Measurements from ENCODE around the gene FLNC. TPM values are rescaled to one million over a fixed set of nuclear protein-coding genes. Genes with fewer than 3 reads are reported as not detected.

FLNC gene
- total RNA-seq, 1 donor from 2014 or later = 11.7 TPM

DNA sequence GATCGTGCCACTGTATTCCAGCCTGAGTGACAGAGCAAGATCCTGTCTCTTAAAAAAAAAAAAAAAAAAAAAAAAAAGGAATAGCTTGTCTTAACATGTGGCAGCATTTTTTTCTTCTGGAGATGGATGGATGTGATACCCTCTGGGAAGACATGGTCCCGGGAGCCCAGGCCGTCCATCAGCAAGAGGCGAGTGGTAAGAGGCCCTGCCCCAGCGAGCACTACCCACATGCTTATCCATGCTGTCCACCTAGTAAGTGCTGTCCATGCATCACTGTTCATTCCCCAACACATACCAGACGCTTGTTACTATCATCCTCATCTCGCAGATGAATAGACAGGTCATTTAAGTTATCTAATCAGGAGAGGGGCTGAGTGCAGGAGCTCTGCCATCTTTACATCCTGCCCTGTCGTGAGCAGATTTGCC lies 45.3 kb downstream of the FLNC start:
- H3K27me3 ChIP-seq (ENCODE audit: low read depth) = peaks cover 2% of the 10 kb centered on the region
- TF ChIP-seq, protein P1, sequence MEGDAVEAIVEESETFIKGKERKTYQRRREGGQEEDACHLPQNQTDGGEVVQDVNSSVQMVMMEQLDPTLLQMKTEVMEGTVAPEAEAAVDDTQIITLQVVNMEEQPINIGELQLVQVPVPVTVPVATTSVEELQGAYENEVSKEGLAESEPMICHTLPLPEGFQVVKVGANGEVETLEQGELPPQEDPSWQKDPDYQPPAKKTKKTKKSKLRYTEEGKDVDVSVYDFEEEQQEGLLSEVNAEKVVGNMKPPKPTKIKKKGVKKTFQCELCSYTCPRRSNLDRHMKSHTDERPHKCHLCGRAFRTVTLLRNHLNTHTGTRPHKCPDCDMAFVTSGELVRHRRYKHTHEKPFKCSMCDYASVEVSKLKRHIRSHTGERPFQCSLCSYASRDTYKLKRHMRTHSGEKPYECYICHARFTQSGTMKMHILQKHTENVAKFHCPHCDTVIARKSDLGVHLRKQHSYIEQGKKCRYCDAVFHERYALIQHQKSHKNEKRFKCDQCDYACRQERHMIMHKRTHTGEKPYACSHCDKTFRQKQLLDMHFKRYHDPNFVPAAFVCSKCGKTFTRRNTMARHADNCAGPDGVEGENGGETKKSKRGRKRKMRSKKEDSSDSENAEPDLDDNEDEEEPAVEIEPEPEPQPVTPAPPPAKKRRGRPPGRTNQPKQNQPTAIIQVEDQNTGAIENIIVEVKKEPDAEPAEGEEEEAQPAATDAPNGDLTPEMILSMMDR (IDR thresholded peaks at IDR 0.05) = no peak
- intact Hi-C loops (cut with DNase I) = no loop called here
- H3K4me3 ChIP-seq = no peak overlapping the region
- no peaks in the 10 kb centered on the region for H3K36me3 ChIP-seq
- H3K4me1 ChIP-seq = no peaks in the 10 kb centered on the region
- no peak for ATAC-seq
- peak; percentile 36 for DNase-seq
- H3K27ac ChIP-seq = no peak overlapping the region
- no peaks in the 10 kb centered on the region for H3K9me3 ChIP-seq

DNA sequence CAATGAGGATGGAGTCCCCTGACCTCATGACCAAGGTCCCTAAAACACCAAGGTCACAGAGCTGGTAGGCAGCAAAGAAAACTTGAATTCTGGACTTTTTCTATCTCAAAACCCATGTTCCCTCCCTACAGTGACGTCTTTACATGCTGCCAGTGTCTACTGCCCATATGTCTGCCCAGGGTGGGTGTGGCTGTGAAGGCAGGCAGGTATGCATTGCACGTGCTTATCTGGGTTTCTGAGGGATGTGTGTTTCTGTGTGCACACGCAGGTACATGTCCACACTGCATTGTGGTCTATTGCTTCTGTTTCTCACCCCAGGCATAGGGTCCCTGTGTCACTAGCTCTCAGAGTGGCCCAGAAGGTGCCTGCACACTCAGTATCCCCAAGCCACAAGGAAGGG lies 45.9 kb downstream of the FLNC start:
- ATAC-seq = no peak
- TF ChIP-seq, protein P1 (IDR thresholded peaks at IDR 0.05) = no peak
- DNase-seq = no peak
- H3K27ac ChIP-seq = no peak overlapping the region
- H3K4me3 ChIP-seq = no peak overlapping the region
- intact Hi-C loops (cut with DNase I) = no loop called here
- no peaks in the 10 kb centered on the region for H3K4me1 ChIP-seq
- H3K9me3 ChIP-seq = no peaks in the 10 kb centered on the region
- H3K27me3 ChIP-seq (ENCODE audit: low read depth) = no peaks in the 10 kb centered on the region
- no peaks in the 10 kb centered on the region for H3K36me3 ChIP-seq

DNA sequence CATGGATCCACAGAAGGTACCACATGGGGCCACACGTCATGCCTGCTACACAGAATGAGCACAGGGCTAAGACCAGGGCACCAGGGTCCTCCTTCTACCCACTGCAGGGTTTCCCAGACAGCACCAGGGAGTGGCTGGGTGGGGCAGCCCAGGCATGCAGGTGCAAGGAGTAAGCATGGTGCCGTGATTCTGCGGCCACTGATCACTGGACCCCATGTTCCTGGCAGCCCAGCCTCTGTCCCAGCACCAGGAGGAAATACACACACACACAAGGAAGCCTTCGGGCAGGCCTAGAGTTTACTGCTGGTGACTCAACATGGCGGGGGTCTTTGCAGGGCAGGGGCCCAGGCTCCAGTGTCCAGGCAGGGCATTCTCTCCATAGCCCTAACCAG lies 46.4 kb downstream of the FLNC start:
- Histone ChIP-seq H3K4me1 (no peaks in the 10 kb centered on the region), H3K9me3 (no peaks in the 10 kb centered on the region), H3K36me3 (no peaks in the 10 kb centered on the region), H3K27me3 (ENCODE audit: low read depth) (no peaks in the 10 kb centered on the region), H3K4me3 (no peak overlapping the region), H3K27ac (no peak overlapping the region)
- TF ChIP-seq, protein P1 (IDR thresholded peaks at IDR 0.05) = no peak
- intact Hi-C loops (cut with DNase I) = no loop called here
- no peak for ATAC-seq
- DNase-seq = peak; percentile 33

DNA sequence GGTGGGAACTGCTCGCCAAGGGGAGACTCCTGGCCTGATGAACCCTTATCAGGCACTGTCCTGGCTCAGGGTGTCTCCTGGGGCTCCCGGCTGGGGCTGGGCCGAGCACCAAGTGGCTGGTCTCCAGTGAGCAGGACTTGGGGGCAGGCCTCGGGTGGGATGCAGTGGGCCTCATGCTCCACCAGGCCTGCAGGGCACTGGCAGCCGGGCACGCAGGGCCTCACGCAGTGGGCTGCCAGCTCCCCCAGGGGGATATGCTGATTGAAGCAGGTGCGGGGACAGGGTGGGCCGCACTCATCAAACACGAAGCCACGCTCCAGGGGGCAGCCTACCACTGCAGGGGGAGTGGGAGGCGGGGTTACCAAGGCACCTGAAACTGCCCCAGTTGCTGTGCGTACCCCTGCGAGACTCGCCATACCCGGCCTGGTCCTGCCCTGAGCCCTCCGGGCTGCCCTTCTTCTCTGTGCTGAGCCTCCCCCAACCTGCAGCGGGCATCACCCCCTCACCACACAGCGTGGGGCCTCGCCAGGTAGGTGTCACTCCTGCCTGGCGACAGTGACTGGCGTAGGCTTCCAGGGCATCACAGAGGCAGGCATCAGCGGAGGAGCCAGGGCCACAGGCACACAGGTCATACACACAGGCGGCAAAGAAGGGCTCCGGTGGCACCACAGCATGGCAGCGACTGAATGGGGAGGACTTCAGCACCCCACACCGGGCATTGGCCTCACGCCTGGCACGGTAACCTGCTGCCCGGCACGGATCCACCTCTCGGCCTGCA lies 47.0 kb downstream of the FLNC start:
- Histone ChIP-seq H3K36me3 (no peaks in the 10 kb centered on the region), H3K4me1 (no peaks in the 10 kb centered on the region), H3K4me3 (no peak overlapping the region), H3K27me3 (ENCODE audit: low read depth) (no peaks in the 10 kb centered on the region), H3K9me3 (no peaks in the 10 kb centered on the region), H3K27ac (no peak overlapping the region)
- ATAC-seq (no peak), DNase-seq (peak; percentile 43)
- TF ChIP-seq, protein P1 (IDR thresholded peaks at IDR 0.05) = no peak
- intact Hi-C loops (cut with DNase I) = no loop called here

DNA sequence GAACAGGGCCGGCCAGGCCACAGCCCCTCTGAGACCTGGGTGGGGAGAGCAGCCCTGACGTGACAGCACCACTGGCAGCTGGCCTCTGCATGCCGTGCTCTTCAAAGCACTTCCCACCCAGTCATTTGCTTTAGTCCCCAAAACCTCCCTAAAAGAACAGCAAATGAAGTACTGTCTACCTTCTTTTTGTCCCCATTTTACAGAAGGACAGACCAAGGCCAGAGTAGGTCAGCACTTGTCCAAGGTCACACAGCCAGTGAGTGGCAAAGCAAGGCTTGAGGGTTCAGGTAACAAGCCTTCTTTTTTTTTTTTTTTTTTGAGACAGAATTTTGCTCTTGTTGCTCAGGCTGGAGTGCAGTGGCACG lies 47.5 kb downstream of the FLNC start:
- ATAC-seq = no peak
- TF ChIP-seq, protein P1 (IDR thresholded peaks at IDR 0.05) = no peak

More for the DNA sequence above, 47.5 kb downstream of the FLNC start:
- Histone ChIP-seq H3K4me3 (no peak overlapping the region), H3K4me1 (no peaks in the 10 kb centered on the region), H3K27me3 (ENCODE audit: low read depth) (no peaks in the 10 kb centered on the region), H3K27ac (no peak overlapping the region), H3K9me3 (no peaks in the 10 kb centered on the region), H3K36me3 (no peaks in the 10 kb centered on the region)
- intact Hi-C loops (cut with DNase I) = no loop called here
- DNase-seq = no peak

Measured in lower lobe of right lung (tissue), 2 donors.